ENCODE results near the gene PCDHB11.
"Not testable (repeated sequence)": the region's sequence is repeated elsewhere in the genome, so short reads cannot be mapped to it uniquely, and the experiment has no call there.

Gene PCDHB11

GRCh38 chr5:141186897-141187512, 12.4 kb upstream of the PCDHB11 start, which contains the start of gene PCDHB9:
Gene PCDHB9, plus strand, starts transcription at chr5:141187161. Its CDS starts 158 bp downstream, at chr5:141187319.
- in situ Hi-C loops (cut with MboI; ENCODE audit: low pct_unique_long_range_greater_than_20kb, low sequenced_read_pairs, unreplicated experiment), result no loop called here
- TF ChIP-seq CTCF (IDR thresholded peaks at IDR 0.05; ENCODE audit: extremely low read depth, insufficient read depth, missing control alignments), result peak; percentile 48
- no peak for DNase-seq (ENCODE audit: low spot score)

- in situ Hi-C loops (cut with MboI; ENCODE audit: low pct_unique_long_range_greater_than_20kb, low sequenced_read_pairs, unreplicated experiment); DNase-seq (ENCODE audit: low spot score): not testable (repeated sequence)
Observed at GRCh38 chr5:141188682-141189081, 10.7 kb upstream of the PCDHB11 start.

- DNase-seq (ENCODE audit: low spot score); in situ Hi-C loops (cut with MboI; ENCODE audit: low pct_unique_long_range_greater_than_20kb, low sequenced_read_pairs, unreplicated experiment): not testable (repeated sequence)
Observed at GRCh38 chr5:141189131-141189530, 10.3 kb upstream of the PCDHB11 start.

GRCh38 chr5:141192110-141192725, 7.2 kb upstream of the PCDHB11 start, which contains the start of gene PCDHB10:
Gene PCDHB10, plus strand, starts transcription at chr5:141192353. Its CDS starts 200 bp downstream, at chr5:141192553.
- peak; percentile 43 for DNase-seq (ENCODE audit: low spot score)
- in situ Hi-C loops (cut with MboI; ENCODE audit: low pct_unique_long_range_greater_than_20kb, low sequenced_read_pairs, unreplicated experiment), result no loop called here
- peak; percentile 38 for TF ChIP-seq CTCF (IDR thresholded peaks at IDR 0.05; ENCODE audit: extremely low read depth, insufficient read depth, missing control alignments)

GRCh38 chr5:141194332-141194731, 5.1 kb upstream of the PCDHB11 start:
- DNase-seq (ENCODE audit: low spot score); in situ Hi-C loops (cut with MboI; ENCODE audit: low pct_unique_long_range_greater_than_20kb, low sequenced_read_pairs, unreplicated experiment): not testable (repeated sequence)

- TF ChIP-seq CTCF (IDR thresholded peaks at IDR 0.05; ENCODE audit: extremely low read depth, insufficient read depth, missing control alignments), result no peak
- in situ Hi-C loops (cut with MboI; ENCODE audit: low pct_unique_long_range_greater_than_20kb, low sequenced_read_pairs, unreplicated experiment), result no loop called here
- no peak for DNase-seq (ENCODE audit: low spot score)
Observed at GRCh38 chr5:141196363-141196762, 3.1 kb upstream of the PCDHB11 start.

GRCh38 chr5:141201126-141201525, 1.7 kb downstream of the PCDHB11 start:
- DNase-seq (ENCODE audit: low spot score); in situ Hi-C loops (cut with MboI; ENCODE audit: low pct_unique_long_range_greater_than_20kb, low sequenced_read_pairs, unreplicated experiment): not testable (repeated sequence)

GRCh38 chr5:141201646-141202045, 2.2 kb downstream of the PCDHB11 start:
- in situ Hi-C loops (cut with MboI; ENCODE audit: low pct_unique_long_range_greater_than_20kb, low sequenced_read_pairs, unreplicated experiment); DNase-seq (ENCODE audit: low spot score): not testable (repeated sequence)

- in situ Hi-C loops (cut with MboI; ENCODE audit: low pct_unique_long_range_greater_than_20kb, low sequenced_read_pairs, unreplicated experiment), result no loop called here
- DNase-seq (ENCODE audit: low spot score), result no peak
Observed at GRCh38 chr5:141208478-141208877, 9.1 kb downstream of the PCDHB11 start, which contains the start of gene PCDHB12. Gene PCDHB12, plus strand, starts transcription at chr5:141208719. Its CDS starts 189 bp downstream, at chr5:141208908.

GRCh38 chr5:141210281-141210680, 10.9 kb downstream of the PCDHB11 start:
- DNase-seq (ENCODE audit: low spot score); in situ Hi-C loops (cut with MboI; ENCODE audit: low pct_unique_long_range_greater_than_20kb, low sequenced_read_pairs, unreplicated experiment): not testable (repeated sequence)

More at GRCh38 chr5:141208478-141208877, 9.1 kb downstream of the PCDHB11 start, which contains the start of gene PCDHB12:
- peak; percentile 9 for TF ChIP-seq CTCF (IDR thresholded peaks at IDR 0.05; ENCODE audit: extremely low read depth, insufficient read depth, missing control alignments)

- in situ Hi-C loops (cut with MboI; ENCODE audit: low pct_unique_long_range_greater_than_20kb, low sequenced_read_pairs, unreplicated experiment); DNase-seq (ENCODE audit: low spot score): not testable (repeated sequence)
Observed at GRCh38 chr5:141210849-141211248, 11.4 kb downstream of the PCDHB11 start.

- in situ Hi-C loops (cut with MboI; ENCODE audit: low pct_unique_long_range_greater_than_20kb, low sequenced_read_pairs, unreplicated experiment); DNase-seq (ENCODE audit: low spot score): not testable (repeated sequence)
Observed at GRCh38 chr5:141213656-141214339, 14.4 kb downstream of the PCDHB11 start, which contains the start of gene PCDHB13. Gene PCDHB13, plus strand, starts transcription at chr5:141213919. Its CDS starts 205 bp downstream, at chr5:141214124.

Measured in GM13977 (cell line).